ENCODE results near the gene ASTN2.

The ASTN2 gene

DNA sequence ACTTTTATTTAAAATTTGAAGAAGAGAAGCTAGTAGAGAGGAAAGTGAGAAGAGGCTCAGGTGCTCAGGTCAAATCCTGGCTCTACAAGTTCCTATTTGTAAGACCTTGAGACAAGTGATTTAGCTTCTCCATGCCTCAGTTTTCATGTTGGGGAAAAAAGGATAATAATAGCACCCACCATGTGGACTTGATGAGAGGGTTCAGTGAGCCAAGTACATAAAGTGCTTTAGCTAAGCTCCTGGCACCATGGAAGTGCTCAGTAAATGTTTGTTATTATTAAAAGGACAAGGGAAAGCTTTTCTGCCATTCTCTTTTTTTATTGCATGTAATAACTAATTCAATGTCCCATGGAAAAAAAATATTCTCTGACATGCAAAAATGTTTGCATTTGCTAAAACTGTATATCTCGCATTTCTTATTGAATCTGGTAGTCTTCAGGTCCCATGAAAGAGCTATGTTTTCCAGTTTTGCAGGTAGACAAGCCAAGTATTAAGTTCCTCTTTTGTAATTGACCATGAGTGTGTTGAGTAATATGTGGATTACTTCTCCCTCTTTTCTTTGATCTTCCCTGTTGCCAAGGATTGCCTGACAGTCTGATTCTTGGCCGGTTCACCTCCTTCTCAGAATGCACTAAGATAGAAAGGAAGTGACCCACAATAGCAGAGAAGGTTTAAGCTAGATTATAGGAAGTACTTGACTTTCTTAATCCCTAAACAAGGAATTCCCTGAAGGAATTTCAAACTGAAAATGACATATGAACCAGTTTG is 773.4 kb downstream of the ASTN2 start:
- no peak for DNase-seq

GRCh38 chr9:116639251-116639741 is 775.6 kb downstream of the ASTN2 start:
- DNase-seq: no peak

DNA sequence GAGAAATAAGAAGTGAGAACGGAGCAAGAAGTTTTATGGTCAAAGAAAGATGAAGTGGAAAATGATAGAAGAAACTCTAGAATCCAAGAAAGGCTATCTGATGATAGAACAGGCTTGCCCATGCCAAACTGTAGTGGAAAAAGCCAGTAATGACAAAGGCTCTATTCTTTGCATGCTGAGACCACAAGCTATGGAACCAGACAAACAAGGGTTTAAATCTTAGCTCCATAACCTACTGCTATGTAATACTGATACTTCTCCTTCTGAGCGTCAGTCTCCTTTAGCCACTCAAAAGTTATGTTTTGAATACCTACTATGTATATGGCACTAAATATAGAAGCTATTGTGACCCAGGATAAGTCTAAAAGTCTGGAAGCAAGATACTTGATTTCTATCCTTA is 778.9 kb downstream of the ASTN2 start:
- no peak for DNase-seq

DNA sequence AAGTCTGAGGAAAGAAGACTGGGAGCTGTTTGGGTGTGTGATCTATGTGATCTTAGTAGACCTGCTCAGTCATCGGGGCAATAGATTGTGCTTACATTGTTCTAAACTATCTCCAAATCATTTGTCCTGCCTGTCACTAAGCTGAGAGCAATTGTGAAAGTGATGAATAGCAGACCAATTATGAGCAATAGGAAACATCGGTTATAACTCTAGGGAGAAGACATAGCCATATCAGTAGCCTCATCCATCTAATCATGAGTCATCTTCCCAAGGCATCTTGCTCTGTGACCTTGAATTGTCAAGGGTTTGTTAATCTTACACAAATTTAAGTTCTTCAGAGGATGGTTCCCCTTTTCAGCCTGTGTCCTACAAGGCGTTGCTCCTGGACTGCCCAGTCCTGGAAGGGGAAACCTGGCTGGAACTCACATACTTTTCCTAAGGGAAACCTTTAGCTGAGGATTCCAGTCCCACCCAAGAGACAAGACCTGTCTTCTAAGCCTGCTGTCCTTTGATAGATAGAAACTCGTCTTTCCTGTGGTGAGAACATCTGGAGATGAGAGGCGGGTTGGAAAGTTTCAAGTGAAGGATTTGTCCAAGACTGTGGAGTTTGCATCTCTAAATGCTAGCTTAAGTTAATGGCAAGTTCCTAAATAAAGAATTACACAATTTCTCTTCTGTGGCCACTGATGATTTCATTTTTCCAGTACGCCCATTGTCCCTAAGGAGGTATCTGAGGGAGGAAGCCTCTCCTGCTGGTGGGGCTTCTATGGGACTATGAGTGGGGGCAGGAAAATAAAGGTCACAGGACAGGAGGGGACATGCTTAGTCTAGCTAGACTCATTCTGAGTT is 781.6 kb downstream of the ASTN2 start:
- no peak for DNase-seq

- no peak for DNase-seq
Measured at GRCh38 chr9:116629634-116630033, 785.2 kb downstream of the ASTN2 start.

GRCh38 chr9:116628716-116629115 is 786.1 kb downstream of the ASTN2 start:
- no peak for DNase-seq

- no peak for DNase-seq
Measured at GRCh38 chr9:116627433-116627832, 787.4 kb downstream of the ASTN2 start.

DNA sequence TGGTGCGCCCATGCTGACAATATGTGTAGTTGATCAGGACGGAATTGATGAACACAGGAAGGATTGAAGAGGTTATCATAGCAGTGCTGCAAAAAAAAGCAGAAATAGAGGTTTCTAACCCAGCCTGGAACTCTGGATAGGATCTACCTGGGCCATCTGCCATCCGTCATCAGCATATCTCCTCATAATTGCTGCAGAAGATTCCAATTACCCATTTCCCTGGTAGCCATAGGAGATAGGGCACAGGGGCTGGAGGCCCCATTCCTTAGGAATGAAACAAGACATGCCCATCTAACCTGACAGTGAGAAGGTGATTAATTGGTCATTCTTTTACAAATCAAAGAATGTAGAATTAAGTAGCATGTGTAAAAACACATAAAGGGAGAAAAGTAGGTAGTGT is 788.1 kb downstream of the ASTN2 start:
- DNase-seq: no peak

DNA sequence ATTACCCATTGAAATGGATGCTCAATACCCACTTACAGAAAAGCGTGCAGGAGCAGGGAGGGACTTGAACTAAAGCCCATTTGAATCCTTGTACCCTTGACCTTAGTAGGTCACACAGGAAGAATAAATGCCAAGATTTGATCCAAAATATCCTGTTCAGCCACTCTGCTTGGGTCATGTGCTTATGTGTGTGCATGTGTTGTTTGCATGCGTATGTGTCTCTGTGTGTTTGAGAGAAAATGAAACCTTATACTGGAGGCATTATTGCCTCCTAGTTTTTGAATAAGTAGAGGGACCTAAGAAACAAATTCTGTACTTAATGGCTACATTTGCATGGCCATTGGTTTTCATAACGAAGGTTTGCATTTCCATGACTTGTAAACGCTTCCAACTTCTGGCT is 791.1 kb downstream of the ASTN2 start:
- DNase-seq: no peak

DNA sequence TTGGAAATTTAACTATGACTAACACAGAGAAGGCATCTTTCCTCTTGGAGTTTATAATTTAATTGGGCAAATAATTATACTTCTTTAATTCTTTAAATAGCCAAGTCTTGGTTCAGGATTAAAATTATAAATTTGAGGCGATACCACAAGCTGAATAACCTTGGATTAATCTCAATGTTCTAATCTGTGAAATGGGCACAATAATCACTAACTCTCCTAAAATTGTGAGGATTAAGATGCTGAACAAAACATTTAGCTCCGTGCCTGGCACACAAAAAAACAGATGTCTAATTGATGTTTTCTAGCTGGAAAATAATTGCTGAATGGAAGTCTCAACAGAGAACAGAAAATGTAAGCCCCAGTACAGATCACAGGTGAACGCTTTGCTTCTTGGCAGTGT is 797.5 kb downstream of the ASTN2 start:
- DNase-seq: no peak

DNA sequence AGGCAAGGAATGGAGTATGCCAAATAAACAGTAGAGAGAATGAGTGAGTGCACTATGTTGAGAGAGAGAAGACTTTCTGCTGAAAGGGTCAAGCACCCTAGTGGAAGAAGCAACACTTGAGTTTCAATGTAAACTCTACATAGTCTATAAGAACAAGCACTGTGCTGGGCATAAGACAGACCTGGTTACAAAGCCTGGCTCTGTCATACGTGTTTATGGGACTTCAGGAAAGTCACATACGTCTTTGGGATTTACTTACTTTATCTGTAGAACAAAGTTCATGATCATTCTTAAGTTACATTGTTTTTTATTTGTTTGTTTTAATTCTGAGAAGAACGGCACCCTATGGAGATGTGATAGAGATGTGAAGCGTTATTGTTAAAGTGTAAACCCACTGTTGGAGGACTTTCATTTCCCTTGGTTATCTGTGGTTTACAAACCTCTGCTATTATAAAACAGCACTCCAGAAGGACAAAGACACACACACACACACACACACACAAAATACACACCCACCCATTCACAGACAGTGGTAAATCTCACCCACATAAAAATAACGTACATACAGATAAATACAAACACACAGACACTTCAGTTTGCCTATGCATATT is 798.4 kb downstream of the ASTN2 start:
- DNase-seq: no peak

- no peak for DNase-seq
Measured at GRCh38 chr9:116608064-116608463, 806.8 kb downstream of the ASTN2 start.

DNA sequence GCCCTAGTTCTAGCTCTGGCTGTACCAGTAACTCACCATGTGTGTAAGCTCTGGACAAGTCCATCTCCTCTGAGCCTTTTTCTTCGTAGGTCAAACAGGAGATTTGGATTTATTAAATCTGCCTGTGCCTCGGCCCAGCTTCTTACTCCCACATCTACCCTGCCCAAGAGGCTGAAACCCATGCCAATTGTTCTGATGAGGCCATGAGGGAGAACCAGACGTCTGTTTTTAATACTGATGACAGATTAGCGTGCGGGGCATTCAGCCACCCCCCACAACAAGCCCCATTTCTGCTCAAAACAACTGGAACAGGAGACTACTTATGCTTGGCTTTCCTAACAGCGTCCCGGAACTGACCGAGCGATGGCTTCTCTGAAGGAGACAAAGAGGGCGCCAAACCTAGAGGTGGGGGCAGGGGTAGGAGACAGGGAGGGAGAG is 808.9 kb downstream of the ASTN2 start:
- DNase-seq: no peak

GRCh38 chr9:116605060-116605459 is 809.8 kb downstream of the ASTN2 start:
- DNase-seq: no peak

DNA sequence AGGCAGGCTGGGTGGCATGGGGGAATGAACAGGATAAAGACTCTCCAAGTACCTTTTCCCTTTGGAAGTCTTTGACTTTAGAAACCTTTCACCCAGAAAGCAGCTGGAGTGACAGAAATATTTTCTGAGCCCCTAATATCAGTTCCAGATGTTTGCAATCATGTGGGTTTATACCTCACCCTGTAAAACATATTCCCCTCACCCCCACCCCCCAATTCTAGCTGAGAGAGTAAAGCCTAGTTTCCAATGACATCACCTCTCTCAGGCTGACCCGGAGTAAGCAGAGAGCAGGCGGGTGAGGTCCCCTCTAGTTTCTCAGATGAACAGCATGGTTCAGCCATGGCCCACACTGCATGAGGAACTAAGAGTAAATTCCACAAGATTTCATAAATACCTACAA is 810.6 kb downstream of the ASTN2 start:
- no peak for DNase-seq

- DNase-seq: no peak
Measured at GRCh38 chr9:116599342-116599884, 815.4 kb downstream of the ASTN2 start.

GRCh38 chr9:116596646-116597045 is 818.2 kb downstream of the ASTN2 start:
- DNase-seq: no peak

GRCh38 chr9:116594547-116594946 is 820.3 kb downstream of the ASTN2 start:
- DNase-seq: no peak

DNA sequence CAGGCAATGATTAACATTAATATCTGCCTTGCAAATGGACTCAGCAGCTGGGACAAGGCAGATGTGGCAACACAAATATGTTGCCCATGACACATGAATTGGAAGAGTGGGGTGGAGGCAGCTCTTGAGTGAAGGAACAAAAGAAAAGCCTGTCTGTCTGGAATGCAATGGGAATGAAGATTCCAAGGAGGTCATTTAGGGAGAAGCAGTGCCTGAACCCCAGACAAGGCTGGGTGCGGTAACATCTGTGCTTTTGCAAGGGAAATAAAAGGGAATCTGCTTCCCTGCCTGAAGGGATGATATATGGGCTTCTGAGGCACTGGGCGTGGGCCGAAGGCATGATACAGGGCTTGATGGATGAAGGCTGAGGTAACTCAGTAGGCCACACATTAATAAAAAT is 821.9 kb downstream of the ASTN2 start:
- no peak for DNase-seq

GRCh38 chr9:116589392-116590354 is 825.2 kb downstream of the ASTN2 start:
- DNase-seq: no peak

DNA sequence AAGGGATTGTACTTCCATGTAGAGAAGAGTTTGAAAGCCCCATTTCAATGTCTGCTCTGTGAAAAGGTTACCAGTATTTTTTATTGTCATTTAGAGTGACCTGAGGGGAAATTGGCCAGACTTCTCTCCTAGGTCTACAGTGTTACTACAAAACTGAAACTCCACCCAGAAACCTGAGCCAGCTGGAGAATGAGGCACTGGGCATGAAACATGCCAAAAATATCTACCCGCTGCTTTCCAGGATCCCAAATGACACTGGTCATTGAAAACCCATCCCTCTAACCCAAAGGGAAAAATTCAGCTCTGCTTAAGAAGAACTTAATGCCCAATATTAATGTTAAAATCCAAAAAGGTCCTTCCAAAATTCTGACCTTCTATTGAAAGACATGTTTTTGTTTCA is 826.9 kb downstream of the ASTN2 start:
- no peak for DNase-seq

DNA sequence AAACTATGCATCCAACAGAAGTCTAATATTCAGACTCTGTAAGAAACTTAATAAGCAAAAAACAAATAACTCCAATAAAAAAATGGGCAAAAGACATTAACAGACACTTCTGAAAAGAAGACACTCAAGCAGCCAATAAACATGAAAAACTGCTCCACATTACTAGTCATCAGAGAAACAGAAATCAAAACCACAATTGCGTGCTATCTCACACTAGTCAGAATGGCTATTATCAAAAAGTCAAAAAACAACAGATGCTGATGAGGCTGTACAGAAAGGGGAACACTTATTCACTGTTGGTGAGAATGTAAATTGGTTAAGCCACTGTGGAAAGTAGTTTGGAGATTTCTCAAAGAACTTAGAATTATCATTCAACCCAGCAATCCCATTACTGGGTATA is 829.0 kb downstream of the ASTN2 start:
- DNase-seq: no peak

Measured in activated CD8-positive, alpha-beta memory T cell treated with anti-CD3 and anti-CD28 coated beads, Interleukin-2, amount 50 U/mL, for 4 hours (primary cell).